Ovary (tissue), 9 donors: ENCODE data around the gene NECTIN1. TPM values are rescaled to one million over a fixed set of nuclear protein-coding genes. Genes with fewer than 3 reads are reported as not detected.

Experiments
- DNase-seq, 5 donors: peaks; one replicate each; pipeline ENCODE4 v3.0.0-alpha.2; 2019 to 2020
- H3K27ac ChIP-seq, 2 donors: fragments of 200-600 bp; one replicate each; pipeline versions ENCODE4 v1.5.1 to v1.8.0; 2019 to 2022
- H3K27me3 ChIP-seq: fragments of 200-600 bp; one replicate; pipeline ENCODE4 v1.8.0; 2022
- H3K36me3 ChIP-seq: fragments of 200-600 bp; sonication (generic); one replicate; pipeline ENCODE4 v1.5.1; 2019
- H3K4me1 ChIP-seq: one replicate; pipeline ENCODE4 v1.8.1; 2013; ENCODE audit warnings: mild to moderate bottlenecking, moderate library complexity; ENCODE audit not compliant: insufficient read depth
- H3K4me3 ChIP-seq: fragments of 200-600 bp; sonication (generic); one replicate; pipeline ENCODE4 v1.5.1; 2017
- H3K9me3 ChIP-seq, 2 donors: fragments of 200-600 bp in 1 of 2; sonication (generic) in 1 of 2; one replicate each; pipeline versions ENCODE4 v1.5.1 to v1.8.1; 2013 to 2019; ENCODE audit warnings: mild to moderate bottlenecking in 1 of 2, moderate library complexity in 1 of 2
- EP300 ChIP-seq: sonication (generic); formaldehyde crosslinking; IDR thresholded peaks from one replicate; pipeline ENCODE4 v1.6.1; 2017; ENCODE audit warnings: antibody characterized with exemption
- POLR2A ChIP-seq: fragments of 450-650 bp; IDR thresholded peaks from one replicate; pipeline ENCODE4 v1.6.1; 2017; ENCODE audit warnings: antibody characterized with exemption, mild to moderate bottlenecking, moderate library complexity
- WGBS, 3 donors: extraction: QIAGEN DNeasy Blood & Tissue Kit in 1 of 3; methylation state at CpG; one replicate each; pipeline versions ENCODE4 v1.1.5 to v1.1.7; 2013 to 2017; 5-methylcytosine and 5-hydroxymethylcytosine counted together
- intact Hi-C, 4 donors: fragments of 100-400 bp; cut with DNase I; formaldehyde crosslinking; loops; one replicate each; pipeline versions ENCODE4 v1.11.0 to v1.15.1; 2022 to 2023
- polyA plus RNA-seq, 2 donors: library from polyadenylated mRNA; stranded (reverse); fragments of 200-250 nt in 1 of 2; fragments of 350-450 nt in 1 of 2; fragmentation: Illumina TruSeq in 1 of 2; extraction: RNeasy Lipid Tissue Mini Kit (QIAGEN cat#74804) in 1 of 2; gene quantifications; one replicate each; pipeline ENCODE4 v1.2.3, GENCODE V29; 2013 to 2014
- total RNA-seq, 7 donors: library from RNA; depleted of rRNA in 2 of 7; stranded (reverse); fragments of >200 nt in 2 of 7; fragmentation: NEBNext Ultra II Directional in 3 of 7; extraction: Animal tissue kit (Norgen Biotek cat#: 25700) in 3 of 7; gene quantifications; one replicate each; pipeline versions ENCODE4 v1.1.0 to v1.2.4, GENCODE V29; 2016 to 2023
- TF ChIP-seq, protein P1 (sequence below), 3 donors: fragments of 450-650 bp in 2 of 3; fragments of 200-600 bp in 1 of 3; IDR thresholded peaks; one replicate each; pipeline versions ENCODE4 v1.5.1 to v1.8.0; 2016 to 2022; ENCODE audit warnings: antibody characterized with exemption in 3 of 3, mild to moderate bottlenecking in 1 of 3
- donor health status: DM: no; HTN: no; CAD: no; lungs with moderate emphysema.
- donor health status: DM: no; HTN: no; CAD: no.
- donor health status: Bipolar disorder and iron deficiency.
- donor health status: DM: yes; HTN: yes; CAD: no.
- donor health status: DM: no; HTN: no; CAD: no.
- donor health status: DM: yes; HTN: yes; CAD: no.

NECTIN1 gene
- total and polyA plus RNA-seq, 9 donors: 1.5 to 12.1 (median 5.7) TPM

- no peaks in the 10 kb centered on the region for H3K36me3 ChIP-seq
- no peak for DNase-seq
- intact Hi-C loops: no loop called here
- no peaks in the 10 kb centered on the region for H3K27me3 ChIP-seq
- H3K4me1 ChIP-seq: no peaks in the 10 kb centered on the region
- H3K4me3 ChIP-seq: no peak overlapping the region
- H3K27ac ChIP-seq: no peak overlapping the region
- WGBS, 3 donors: 78 to 82% (median 80%) methylated on average over 9 of the region's 9 CpGs
- TF ChIP-seq, protein P1, sequence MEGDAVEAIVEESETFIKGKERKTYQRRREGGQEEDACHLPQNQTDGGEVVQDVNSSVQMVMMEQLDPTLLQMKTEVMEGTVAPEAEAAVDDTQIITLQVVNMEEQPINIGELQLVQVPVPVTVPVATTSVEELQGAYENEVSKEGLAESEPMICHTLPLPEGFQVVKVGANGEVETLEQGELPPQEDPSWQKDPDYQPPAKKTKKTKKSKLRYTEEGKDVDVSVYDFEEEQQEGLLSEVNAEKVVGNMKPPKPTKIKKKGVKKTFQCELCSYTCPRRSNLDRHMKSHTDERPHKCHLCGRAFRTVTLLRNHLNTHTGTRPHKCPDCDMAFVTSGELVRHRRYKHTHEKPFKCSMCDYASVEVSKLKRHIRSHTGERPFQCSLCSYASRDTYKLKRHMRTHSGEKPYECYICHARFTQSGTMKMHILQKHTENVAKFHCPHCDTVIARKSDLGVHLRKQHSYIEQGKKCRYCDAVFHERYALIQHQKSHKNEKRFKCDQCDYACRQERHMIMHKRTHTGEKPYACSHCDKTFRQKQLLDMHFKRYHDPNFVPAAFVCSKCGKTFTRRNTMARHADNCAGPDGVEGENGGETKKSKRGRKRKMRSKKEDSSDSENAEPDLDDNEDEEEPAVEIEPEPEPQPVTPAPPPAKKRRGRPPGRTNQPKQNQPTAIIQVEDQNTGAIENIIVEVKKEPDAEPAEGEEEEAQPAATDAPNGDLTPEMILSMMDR (IDR thresholded peaks at IDR 0.05): no peak
- TF ChIP-seq POLR2A: no peak
- TF ChIP-seq EP300: no peak
- no peaks in the 10 kb centered on the region for H3K9me3 ChIP-seq
These were observed 113.8 kb downstream of the NECTIN1 start for GRCh38 chr11:119615003-119615881.

- TF ChIP-seq EP300 (no peak), POLR2A (no peak)
- TF ChIP-seq, protein P1 (IDR thresholded peaks at IDR 0.05): no peak
- no peak for DNase-seq
- no peaks in the 10 kb centered on the region for H3K36me3 ChIP-seq
- no peak overlapping the region for H3K27ac ChIP-seq
- intact Hi-C loops: no loop called here
- no peaks in the 10 kb centered on the region for H3K27me3 ChIP-seq
- 84 to 90% (median 87%) methylated on average over 6 of the region's 6 CpGs for WGBS, 3 donors
- no peaks in the 10 kb centered on the region for H3K4me1 ChIP-seq
- H3K4me3 ChIP-seq: no peak overlapping the region
- no peaks in the 10 kb centered on the region for H3K9me3 ChIP-seq
These were observed 114.6 kb downstream of the NECTIN1 start for GRCh38 chr11:119614222-119615002.

- H3K27ac ChIP-seq: no peak overlapping the region
- no peaks in the 10 kb centered on the region for H3K4me1 ChIP-seq
- H3K36me3 ChIP-seq: no peaks in the 10 kb centered on the region
- TF ChIP-seq EP300: no peak
- TF ChIP-seq, protein P1 (IDR thresholded peaks at IDR 0.05): no peak
- no peak for TF ChIP-seq POLR2A
- H3K27me3 ChIP-seq: no peaks in the 10 kb centered on the region
- no peak overlapping the region for H3K4me3 ChIP-seq
- WGBS, 3 donors: 69 to 80% (median 76%) methylated on average over 6 of the region's 6 CpGs
- intact Hi-C loops: no loop called here
- no peaks in the 10 kb centered on the region for H3K9me3 ChIP-seq
- no peak for DNase-seq
These were observed 116.2 kb downstream of the NECTIN1 start for GRCh38 chr11:119612814-119613213.

DNA sequence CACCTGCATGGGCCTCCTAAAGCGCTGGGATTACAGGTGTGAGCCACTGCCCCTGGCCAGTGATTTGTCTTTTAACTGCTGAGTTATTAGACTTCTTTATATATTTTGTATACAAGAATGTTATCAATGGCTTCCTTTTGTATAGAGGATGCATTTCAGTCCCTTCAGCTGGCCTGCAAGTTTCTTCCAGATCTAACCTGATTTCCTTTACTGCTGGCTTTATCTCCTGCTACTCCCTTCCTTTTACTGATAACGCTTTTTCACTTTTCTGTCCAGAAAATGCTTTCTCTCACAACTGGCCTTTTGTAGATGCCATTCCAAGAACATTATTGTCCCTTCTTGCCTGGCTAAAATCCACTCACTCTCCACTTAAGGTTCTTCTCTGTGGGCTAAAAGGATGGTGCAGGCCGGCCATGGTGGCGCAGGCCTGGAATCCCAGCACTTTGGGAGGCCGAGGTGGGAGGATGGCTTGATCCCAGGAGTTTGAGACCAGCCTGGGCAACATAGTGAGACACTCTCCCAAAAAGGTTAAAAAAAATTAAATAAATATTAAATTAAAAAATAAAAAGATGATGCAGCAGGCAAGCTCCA lies 118.1 kb downstream of the NECTIN1 start:
- WGBS, 3 donors: 87 to 91% (median 90%) methylated on average over 5 of the region's 5 CpGs
- no peaks in the 10 kb centered on the region for H3K27me3 ChIP-seq
- DNase-seq: no peak
- intact Hi-C loops: no loop called here
- H3K4me1 ChIP-seq: no peaks in the 10 kb centered on the region
- no peak for TF ChIP-seq EP300
- TF ChIP-seq, protein P1 (IDR thresholded peaks at IDR 0.05): no peak
- no peak for TF ChIP-seq POLR2A
- no peak overlapping the region for H3K4me3 ChIP-seq
- no peak overlapping the region for H3K27ac ChIP-seq
- H3K36me3 ChIP-seq: no peaks in the 10 kb centered on the region
- H3K9me3 ChIP-seq: no peaks in the 10 kb centered on the region
